Activated CD8-positive, alpha-beta memory T cell treated with anti-CD3 and anti-CD28 coated beads, Interleukin-2, amount 50 U/mL, for 4 hours (primary cell): ENCODE data around the gene ASB4.
"Not testable (repeated sequence)": the region's sequence is repeated elsewhere in the genome, so short reads cannot be mapped to it uniquely, and the experiment has no call there.

Experiments used
- DNase-seq: peaks from one replicate; pipeline ENCODE4 v3.0.0-alpha.2; 2020

ASB4 gene

DNA sequence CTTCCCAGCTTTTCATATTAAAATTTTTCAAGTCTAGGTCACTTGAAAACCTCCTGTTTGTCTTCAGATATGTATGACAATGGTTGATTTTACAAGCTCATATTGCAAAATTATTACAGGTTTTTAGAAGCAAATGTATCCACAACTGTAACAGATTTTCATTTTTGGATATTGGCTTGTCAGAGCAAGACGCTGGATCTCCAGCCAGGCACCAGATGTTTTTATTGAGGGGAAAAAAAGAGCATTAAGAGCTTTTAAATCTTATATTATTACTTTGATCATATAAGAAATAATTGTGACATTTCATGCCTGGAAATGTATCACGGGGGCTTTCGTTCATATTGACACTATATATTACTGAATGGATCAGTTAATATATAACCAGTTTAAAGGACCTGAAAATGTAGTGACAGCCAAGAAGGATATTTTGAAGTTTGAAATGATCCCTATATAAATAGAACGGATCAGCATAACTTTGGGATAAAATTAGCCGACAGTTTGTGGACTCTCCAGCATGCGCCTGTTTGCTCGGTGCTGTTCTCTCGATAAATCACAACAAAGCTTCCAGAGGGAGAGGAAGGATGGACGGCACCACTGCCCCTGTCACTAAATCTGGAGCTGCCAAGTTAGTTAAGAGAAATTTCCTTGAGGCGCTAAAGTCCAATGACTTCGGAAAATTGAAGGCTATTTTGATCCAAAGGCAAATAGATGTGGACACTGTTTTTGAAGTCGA lies at the start of gene ASB4:
TSS of gene ASB4 (plus strand) at position 553 of the 733 bp plus-strand sequence. CDS start at position 582, 29 bp downstream.
- DNase-seq, result no peak

DNA sequence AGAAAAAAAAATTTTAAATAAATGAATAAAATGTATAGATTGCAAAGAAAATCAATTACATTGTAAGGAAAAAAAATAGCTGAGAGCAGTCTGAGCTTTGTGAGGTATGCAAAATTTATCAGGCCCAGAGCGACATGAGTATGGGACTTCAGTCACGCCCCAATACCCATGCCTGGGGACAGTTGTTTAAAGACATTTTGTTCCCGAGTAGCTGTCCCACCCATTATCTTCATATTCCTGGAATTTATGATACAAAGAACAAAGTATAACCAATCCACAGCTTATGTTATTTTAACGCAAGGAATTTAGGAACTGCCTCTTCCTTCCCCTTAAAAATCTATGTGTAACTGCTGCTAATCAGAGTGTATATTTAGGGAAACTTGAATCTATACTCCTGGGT lies 49.3 kb upstream of the ASB4 start:
- DNase-seq, result no peak

DNA sequence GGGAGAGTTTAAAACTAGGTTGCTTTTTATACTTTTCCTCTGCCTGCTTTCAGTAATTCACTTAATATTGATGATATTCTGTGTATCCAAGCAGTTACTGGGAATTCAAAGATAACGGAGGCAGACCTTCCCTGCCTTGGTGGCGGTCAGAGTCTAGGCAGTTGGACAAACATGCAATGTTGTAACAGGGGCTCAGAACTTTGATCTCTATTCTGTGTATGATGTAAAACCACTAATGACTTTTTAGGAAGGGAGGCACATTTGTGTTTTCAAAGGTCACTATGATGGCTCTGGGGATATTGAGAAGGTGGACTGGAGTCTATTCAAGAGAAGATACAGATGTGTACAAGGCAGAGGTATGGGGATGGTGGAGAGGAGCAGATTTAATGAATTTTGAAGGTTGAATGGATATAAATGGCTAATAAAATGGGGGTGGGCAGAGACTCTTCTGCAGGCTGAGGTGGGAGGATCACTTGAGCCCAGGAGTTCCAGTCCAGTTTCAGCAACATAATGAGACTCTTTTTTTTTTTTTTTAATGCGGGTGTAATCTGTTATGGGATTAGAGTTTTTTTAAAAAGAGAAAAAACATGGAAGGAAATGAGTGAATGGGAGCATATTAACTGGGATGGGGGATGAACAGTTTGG lies 45.2 kb upstream of the ASB4 start:
- no peak for DNase-seq

DNA sequence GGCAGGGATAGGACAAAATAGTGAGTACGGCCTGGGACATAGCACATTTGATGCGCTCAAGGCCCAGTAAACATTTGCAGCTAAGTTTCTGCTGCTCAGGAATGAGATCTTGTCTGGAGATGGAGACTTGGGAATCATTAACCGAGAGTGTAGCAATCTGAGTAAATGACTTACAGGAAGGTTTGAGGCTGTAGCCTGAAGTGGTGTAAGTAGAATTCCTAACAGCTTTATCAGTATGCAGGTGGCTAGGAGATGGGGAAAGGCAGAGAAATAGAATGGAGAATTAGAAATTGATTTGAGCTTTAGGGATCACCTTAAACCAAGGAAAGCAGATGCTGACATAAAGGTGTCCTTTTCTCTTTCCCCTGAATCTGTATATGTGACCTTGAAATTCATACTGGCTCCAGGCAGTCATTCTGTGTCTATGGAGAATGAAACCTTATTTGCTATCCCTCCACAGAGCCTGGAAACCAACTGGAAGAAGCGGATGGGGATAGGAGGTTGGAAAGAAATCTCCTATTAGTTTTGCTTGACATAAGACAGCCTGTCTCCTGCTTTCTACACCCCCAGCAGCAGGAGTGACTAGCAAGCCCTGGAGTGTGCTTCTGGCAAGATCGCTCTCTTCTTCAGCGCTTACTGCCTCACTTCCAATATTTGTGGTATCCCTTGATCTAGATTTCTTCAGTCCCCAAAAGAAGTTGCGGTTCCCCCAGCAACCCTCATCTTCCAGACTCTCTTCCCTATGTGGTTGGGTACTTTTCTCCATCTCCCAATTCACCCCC lies 44.5 kb upstream of the ASB4 start:
- DNase-seq, result no peak

- DNase-seq, result no peak
Measured at GRCh38 chr7:95444796-95445195, 40.9 kb upstream of the ASB4 start.

DNA sequence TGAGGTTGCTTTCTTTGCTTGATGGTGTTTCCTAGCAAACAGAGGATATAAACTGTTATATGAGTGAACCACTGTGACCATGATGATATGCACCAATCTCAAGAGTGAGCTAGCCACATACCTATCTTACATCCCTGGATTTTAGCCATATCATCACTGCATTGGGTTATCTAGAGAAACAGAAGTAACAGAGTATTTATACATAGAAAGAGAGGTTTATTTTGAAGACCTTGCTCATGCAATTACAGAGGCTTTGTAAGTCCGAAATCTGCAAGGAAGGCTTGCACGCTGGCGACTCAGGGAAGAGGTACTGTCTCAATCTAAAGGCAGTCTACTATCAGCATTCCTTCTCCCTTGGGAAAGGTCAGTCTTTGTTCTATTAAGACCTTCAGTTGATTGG lies 39.1 kb upstream of the ASB4 start:
- no peak for DNase-seq

GRCh38 chr7:95454438-95455045 lies 31.2 kb upstream of the ASB4 start:
- no peak for DNase-seq

GRCh38 chr7:95457947-95458346 lies 27.8 kb upstream of the ASB4 start:
- no peak for DNase-seq

DNA sequence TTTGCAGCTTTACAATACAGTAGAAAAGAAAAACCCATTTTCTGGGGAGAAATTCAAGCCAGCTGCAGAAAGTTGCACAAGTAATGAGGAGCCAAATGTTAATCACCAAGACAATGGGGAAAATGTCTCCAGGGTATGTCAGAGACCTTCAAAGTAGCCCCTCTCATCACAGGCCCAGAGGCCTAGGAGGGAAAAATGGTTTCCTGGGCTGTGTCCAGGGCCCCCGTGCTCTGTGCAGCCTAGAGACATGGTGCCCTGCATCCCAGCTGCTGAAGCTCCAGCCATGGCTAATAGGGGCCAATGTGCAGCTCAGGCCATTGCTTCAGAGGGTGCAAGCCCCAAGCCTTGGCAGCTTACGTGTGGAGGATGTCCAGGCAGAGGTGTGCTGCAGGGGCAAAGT lies 25.1 kb upstream of the ASB4 start:
- DNase-seq, result not testable (repeated sequence)

DNA sequence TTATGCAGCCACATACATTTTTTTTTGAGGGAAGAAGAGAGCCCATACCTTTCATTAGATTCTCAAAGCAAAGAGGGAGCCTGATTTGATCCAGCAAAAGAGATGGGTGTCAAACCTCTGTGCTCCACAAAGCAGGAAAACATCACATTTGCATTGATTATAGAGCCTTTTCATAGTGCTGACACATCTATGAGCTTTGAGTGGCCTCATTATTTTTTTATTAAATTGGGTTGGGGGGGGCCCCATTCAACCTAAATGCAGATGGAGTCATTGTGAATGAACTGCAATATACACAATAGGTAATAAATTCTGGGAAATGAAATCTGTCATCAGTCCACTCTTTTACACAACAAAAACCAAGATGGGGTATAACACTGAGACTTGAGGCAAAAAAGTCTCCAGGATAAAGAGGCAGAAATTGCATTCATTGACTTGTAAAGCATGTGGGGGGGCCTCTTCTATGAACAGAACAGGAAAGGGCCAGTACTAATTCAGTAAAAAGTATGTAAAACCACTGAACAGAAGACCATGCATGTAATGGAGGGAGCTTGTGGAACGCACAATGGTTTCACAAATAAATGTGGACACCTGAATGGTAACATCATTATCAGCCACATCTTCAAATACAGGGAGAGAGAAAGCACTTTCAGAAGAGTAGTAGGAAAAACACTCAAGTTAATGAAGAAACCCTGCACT lies 17.7 kb upstream of the ASB4 start:
- DNase-seq, result no peak

DNA sequence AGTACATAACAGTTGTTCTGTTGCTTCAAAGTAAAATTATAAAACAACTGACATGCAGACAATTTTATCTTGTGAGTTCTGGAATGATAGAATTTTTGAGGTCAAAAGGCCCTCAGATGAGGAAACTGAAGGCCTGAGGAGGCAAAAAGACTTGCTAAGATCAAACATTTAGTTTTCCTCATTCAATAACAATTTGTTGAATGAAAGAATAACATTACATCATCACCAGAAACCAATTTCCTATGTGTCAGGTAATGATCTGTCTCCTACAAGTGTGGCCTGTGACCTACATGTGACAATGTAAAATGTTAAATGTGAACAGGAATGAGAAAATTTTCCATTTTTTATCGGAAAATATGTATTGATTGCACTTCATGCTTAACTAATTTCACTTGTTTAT lies 16.6 kb upstream of the ASB4 start:
- DNase-seq, result no peak

DNA sequence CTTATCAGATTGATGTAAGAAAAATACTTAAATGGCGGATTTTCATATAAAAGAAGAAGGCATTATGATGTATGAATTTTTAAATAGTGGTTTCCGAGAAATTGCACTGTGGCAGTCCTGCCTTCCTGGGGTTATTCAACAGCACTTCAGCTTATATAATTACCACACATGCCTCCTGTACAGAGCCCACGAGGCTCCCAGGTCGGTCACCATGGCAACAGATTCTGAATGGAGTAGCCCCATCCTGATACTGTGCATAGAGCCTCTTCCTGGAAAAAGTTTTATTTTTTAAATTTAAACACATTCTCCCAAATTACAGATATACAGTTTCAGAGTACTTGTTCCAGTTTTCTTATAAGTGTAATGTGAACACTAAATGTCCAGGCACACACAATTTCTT lies 15.9 kb upstream of the ASB4 start:
- no peak for DNase-seq

GRCh38 chr7:95470452-95470851 lies 15.3 kb upstream of the ASB4 start:
- DNase-seq, result no peak

DNA sequence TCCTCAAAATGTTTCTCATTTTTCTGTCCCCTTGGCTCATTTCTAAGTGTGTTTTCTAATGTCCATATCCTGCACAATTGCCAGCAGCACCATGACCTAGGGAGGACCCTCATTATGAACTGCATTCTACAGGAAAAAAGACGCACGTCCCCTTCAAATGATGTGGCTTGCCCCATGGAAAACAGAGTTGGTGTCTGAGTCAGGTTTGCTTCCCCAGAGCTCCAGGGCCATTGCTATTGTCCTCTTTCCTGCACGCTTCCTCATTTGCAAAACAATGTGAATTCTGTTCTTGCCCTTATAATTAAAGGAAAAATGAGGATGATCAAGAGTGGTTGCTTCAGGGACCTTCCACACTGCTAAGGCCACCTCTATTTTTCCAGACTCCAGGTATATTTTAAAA lies 14.7 kb upstream of the ASB4 start:
- DNase-seq, result no peak

GRCh38 chr7:95472581-95473161 lies 13.1 kb upstream of the ASB4 start:
- no peak for DNase-seq

GRCh38 chr7:95473276-95473985 lies 12.3 kb upstream of the ASB4 start:
- no peak for DNase-seq

DNA sequence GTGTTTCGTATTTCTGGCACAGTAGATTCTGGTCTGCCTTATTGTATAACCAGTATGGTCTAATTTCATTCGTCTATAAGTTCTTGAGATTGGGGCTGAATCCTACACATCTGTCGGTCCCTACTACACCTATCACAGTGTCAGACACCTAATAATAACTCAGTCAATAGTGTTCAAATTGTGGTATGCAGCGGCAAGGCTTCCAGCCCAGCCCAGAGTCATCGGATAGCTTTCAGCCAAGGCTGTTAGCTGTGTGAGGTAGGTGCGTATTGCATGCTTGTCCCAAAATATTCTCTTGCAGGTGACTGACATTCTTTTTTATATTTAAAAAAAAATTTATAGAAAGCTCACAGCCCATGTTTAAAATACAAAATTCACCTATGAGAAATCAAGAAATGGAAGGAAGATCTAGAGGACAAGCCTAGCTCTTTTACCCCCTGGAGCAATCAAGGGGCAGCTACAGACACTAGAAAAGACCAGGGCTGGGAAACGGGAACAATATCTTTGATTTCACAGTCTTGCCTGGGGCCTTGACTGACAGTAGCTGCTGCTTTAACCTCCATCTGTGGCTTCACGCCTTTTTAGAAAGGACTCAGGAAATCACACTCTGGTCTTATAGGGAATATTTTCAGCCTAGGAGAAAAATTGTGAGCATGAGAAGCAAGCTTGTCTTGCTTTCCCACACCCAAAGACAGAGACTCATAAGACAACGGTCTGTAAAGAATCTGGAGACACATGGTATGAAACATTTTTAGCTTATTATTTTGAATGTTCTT lies 9.5 kb upstream of the ASB4 start:
- no peak for DNase-seq

DNA sequence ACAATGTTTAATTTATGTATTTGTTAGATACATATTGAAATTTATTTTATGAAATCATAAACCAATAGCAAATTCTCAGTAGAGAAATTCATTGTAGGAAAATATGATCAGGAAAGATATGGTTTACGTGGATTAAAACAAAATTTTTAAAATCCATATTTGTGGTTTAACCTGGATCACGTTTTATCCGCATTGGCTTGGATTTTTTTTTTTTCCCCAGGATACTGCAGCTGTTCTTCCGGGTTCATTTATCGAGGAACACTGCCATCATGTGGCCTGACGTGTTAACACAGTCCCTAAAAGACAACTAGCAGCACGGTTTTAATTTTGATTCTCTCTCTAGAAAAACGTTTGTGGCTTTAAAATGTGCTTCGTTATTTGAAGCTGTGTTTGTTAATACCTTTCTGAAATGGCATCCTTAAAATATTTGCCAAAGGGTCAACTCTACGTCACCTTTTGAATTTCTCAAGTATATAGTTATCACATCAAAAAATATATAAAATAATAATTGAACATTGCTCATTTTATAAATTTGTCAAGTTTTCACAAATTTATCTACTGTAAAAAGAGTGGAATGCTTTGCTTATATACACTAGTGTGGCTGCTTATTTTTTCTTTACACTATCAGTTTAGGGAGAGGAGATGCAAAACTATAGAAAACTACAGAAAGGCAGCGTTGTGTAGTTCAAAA lies 8.7 kb upstream of the ASB4 start:
- peak; percentile 50 for DNase-seq

GRCh38 chr7:95478272-95479037 lies 7.3 kb upstream of the ASB4 start:
- DNase-seq, result no peak
